ENCODE results near the gene NEMF. TPM values are rescaled to one million over a fixed set of nuclear protein-coding genes. Genes with fewer than 3 reads are reported as not detected.

NEMF gene
- total and polyA plus RNA-seq, 2 experiments from 2014 or later = 43.9 to 71.9 TPM

- Histone ChIP-seq H3K27me3 (no peaks in the 10 kb centered on the region), H3K36me3 (peaks cover 8% of the 10 kb centered on the region), H3K4me1 (ENCODE audit: low read depth) (peaks cover 35% of the 10 kb centered on the region), H3K27ac (peak overlapping the region; percentile 98), H3K4me3 (peak overlapping the region; percentile 98), H3K9me3 (ENCODE audit: low read depth) (no peaks in the 10 kb centered on the region)
- no peak for TF ChIP-seq CTCF (IDR thresholded peaks at IDR 0.05; ENCODE audit: low read depth, low read length)
- DNase-seq (ENCODE audit: low read depth in 1 of 2, low spot score in 1 of 2) = peak in 1 of 2 donors; percentile 93
Observed at GRCh38 chr14:49892301-49892635, 39.7 kb upstream of the NEMF start.

GRCh38 chr14:49888293-49888692, 35.7 kb upstream of the NEMF start:
- Histone ChIP-seq H3K27me3 (no peaks in the 10 kb centered on the region), H3K9me3 (ENCODE audit: low read depth) (no peaks in the 10 kb centered on the region), H3K4me3 (no peak overlapping the region), H3K27ac (no peak overlapping the region), H3K36me3 (no peaks in the 10 kb centered on the region), H3K4me1 (ENCODE audit: low read depth) (peaks cover 4% of the 10 kb centered on the region)
- no peak for TF ChIP-seq CTCF (IDR thresholded peaks at IDR 0.05; ENCODE audit: low read depth, low read length)
- DNase-seq (ENCODE audit: low read depth in 1 of 2, low spot score in 1 of 2) = no peak

GRCh38 chr14:49886523-49886922, 33.9 kb upstream of the NEMF start:
- no peaks in the 10 kb centered on the region for H3K36me3 ChIP-seq
- H3K27ac ChIP-seq = no peak overlapping the region
- H3K4me1 ChIP-seq (ENCODE audit: low read depth) = no peaks in the 10 kb centered on the region
- no peaks in the 10 kb centered on the region for H3K9me3 ChIP-seq (ENCODE audit: low read depth)
- no peak overlapping the region for H3K4me3 ChIP-seq
- no peak for TF ChIP-seq CTCF (IDR thresholded peaks at IDR 0.05; ENCODE audit: low read depth, low read length)
- DNase-seq (ENCODE audit: low read depth in 1 of 2, low spot score in 1 of 2) = no peak
- no peaks in the 10 kb centered on the region for H3K27me3 ChIP-seq

- no peaks in the 10 kb centered on the region for H3K27me3 ChIP-seq
- H3K9me3 ChIP-seq (ENCODE audit: low read depth) = no peaks in the 10 kb centered on the region
- H3K4me3 ChIP-seq = no peak overlapping the region
- no peak overlapping the region for H3K27ac ChIP-seq
- H3K36me3 ChIP-seq = no peaks in the 10 kb centered on the region
- no peaks in the 10 kb centered on the region for H3K4me1 ChIP-seq (ENCODE audit: low read depth)
- no peak for TF ChIP-seq CTCF (IDR thresholded peaks at IDR 0.05; ENCODE audit: low read depth, low read length)
- DNase-seq (ENCODE audit: low read depth in 1 of 2, low spot score in 1 of 2) = no peak
Observed at GRCh38 chr14:49882826-49883694, 30.5 kb upstream of the NEMF start.

GRCh38 chr14:49881350-49882001, 28.9 kb upstream of the NEMF start:
- no peaks in the 10 kb centered on the region for H3K9me3 ChIP-seq (ENCODE audit: low read depth)
- no peaks in the 10 kb centered on the region for H3K36me3 ChIP-seq

More at GRCh38 chr14:49881350-49882001, 28.9 kb upstream of the NEMF start:
- no peak overlapping the region for H3K27ac ChIP-seq
- no peaks in the 10 kb centered on the region for H3K4me1 ChIP-seq (ENCODE audit: low read depth)
- no peak for TF ChIP-seq CTCF (IDR thresholded peaks at IDR 0.05; ENCODE audit: low read depth, low read length)
- no peaks in the 10 kb centered on the region for H3K27me3 ChIP-seq
- H3K4me3 ChIP-seq = no peak overlapping the region
- DNase-seq (ENCODE audit: low read depth in 1 of 2, low spot score in 1 of 2) = no peak

All from cardiac muscle cell (in vitro differentiated cells and primary cell).